Measurements from ENCODE around the gene E2F2. TPM values are rescaled to one million over a fixed set of nuclear protein-coding genes. Genes with fewer than 3 reads are reported as not detected.

The E2F2 gene
- total and polyA plus RNA-seq, 2 of the 13 experiments (the other 11 are each of a cell fraction or from before 2014, with no cell fraction given), result 0.65 to 6.6 TPM

- no peak for TF ChIP-seq FUBP1 (CRISPR knock-in tag; IDR thresholded peaks at IDR 0.05; ENCODE audit: borderline replicate concordance)
- TF ChIP-seq ZNF580 (CRISPR knock-in tag; IDR thresholded peaks at IDR 0.05; ENCODE audit: borderline replicate concordance, low read depth), result peak; percentile 37; the same call in 1 of the 2 replicates
- no peak for TF ChIP-seq NR2F6 (IDR thresholded peaks at IDR 0.05)
- peak; percentile 8; the same call in 1 of the 2 replicates for TF ChIP-seq NR2F6 (CRISPR knock-in tag; IDR thresholded peaks at IDR 0.05)
- peak; percentile 66 for TF ChIP-seq DRAP1 (CRISPR knock-in tag; IDR thresholded peaks at IDR 0.05)
- TF ChIP-seq PRDM4 (CRISPR knock-in tag; IDR thresholded peaks at IDR 0.05; ENCODE audit: borderline replicate concordance), result no peak
- TF ChIP-seq ARID5B (CRISPR knock-in tag; IDR thresholded peaks at IDR 0.05), result peak; percentile 55; the same call in 1 of the 2 replicates
- no peak for TF ChIP-seq FOXK1 (CRISPR knock-in tag; IDR thresholded peaks at IDR 0.05; ENCODE audit: borderline replicate concordance, low read depth)
- no peak; the same call in 1 of the 2 replicates for TF ChIP-seq GATAD1 (CRISPR knock-in tag; IDR thresholded peaks at IDR 0.05)
- TF ChIP-seq HNF4A (CRISPR knock-in tag; IDR thresholded peaks at IDR 0.05), result peak; percentile 63; the same call in 1 of the 2 replicates
- peak; percentile 33; the same call in 1 of the 2 replicates for TF ChIP-seq KDM5B (CRISPR knock-in tag; IDR thresholded peaks at IDR 0.05; ENCODE audit: borderline replicate concordance)
- TF ChIP-seq ZNF251 (CRISPR knock-in tag; IDR thresholded peaks at IDR 0.05), result no peak
- TF ChIP-seq JUNB (CRISPR knock-in tag; IDR thresholded peaks at IDR 0.05; ENCODE audit: borderline replicate concordance), result no peak
- TF ChIP-seq ZNF709 (CRISPR knock-in tag; IDR thresholded peaks at IDR 0.05), result peak; percentile 40; the same call in 1 of the 2 replicates
- TF ChIP-seq ASH2L (IDR thresholded peaks at IDR 0.05; ENCODE audit: insufficient read length, low read depth, low read length), result peak; percentile 44
- 0 out of 2 replicates have a peak, but pooled peaks have one; percentile 40 for TF ChIP-seq AKAP8 (CRISPR knock-in tag; IDR thresholded peaks at IDR 0.05)
- 0 out of 2 replicates have a peak, but pooled peaks have one; percentile 13 for TF ChIP-seq BHLHE40 (IDR thresholded peaks at IDR 0.05; ENCODE audit: low read length)
- TF ChIP-seq PATZ1 (CRISPR knock-in tag; IDR thresholded peaks at IDR 0.05), result peak; percentile 99
Observed at GRCh38 chr1:23558140-23558871, 27.3 kb upstream of the E2F2 start (continued).

All from HepG2 (cell line).